ENCODE measurements around the gene GABRR2.

DNA sequence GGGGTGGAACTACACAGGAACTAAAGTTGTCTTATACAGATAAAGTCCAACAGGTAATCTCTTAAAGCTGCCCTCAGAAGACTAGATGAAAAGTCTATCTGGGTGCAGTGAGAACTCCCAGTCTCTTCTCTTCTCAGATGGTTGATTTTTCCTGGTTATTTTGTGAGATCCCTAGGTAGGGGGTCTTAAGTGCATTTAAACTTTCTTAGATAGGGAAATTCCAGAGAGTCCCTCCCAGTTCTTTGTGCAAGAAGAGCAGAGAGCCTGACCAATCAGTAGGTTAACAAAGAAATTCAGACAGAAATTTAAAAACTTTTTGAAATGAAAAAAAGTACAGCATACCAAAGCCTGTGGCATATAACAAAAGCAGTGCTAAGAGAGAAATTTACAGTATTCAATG is 2.0 kb upstream of the GABRR2 start:
- TF ChIP-seq, protein P1, sequence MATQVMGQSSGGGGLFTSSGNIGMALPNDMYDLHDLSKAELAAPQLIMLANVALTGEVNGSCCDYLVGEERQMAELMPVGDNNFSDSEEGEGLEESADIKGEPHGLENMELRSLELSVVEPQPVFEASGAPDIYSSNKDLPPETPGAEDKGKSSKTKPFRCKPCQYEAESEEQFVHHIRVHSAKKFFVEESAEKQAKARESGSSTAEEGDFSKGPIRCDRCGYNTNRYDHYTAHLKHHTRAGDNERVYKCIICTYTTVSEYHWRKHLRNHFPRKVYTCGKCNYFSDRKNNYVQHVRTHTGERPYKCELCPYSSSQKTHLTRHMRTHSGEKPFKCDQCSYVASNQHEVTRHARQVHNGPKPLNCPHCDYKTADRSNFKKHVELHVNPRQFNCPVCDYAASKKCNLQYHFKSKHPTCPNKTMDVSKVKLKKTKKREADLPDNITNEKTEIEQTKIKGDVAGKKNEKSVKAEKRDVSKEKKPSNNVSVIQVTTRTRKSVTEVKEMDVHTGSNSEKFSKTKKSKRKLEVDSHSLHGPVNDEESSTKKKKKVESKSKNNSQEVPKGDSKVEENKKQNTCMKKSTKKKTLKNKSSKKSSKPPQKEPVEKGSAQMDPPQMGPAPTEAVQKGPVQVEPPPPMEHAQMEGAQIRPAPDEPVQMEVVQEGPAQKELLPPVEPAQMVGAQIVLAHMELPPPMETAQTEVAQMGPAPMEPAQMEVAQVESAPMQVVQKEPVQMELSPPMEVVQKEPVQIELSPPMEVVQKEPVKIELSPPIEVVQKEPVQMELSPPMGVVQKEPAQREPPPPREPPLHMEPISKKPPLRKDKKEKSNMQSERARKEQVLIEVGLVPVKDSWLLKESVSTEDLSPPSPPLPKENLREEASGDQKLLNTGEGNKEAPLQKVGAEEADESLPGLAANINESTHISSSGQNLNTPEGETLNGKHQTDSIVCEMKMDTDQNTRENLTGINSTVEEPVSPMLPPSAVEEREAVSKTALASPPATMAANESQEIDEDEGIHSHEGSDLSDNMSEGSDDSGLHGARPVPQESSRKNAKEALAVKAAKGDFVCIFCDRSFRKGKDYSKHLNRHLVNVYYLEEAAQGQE (IDR thresholded peaks at IDR 0.05; ENCODE audit: borderline replicate concordance) = no peak
- TF ChIP-seq, protein P2, sequence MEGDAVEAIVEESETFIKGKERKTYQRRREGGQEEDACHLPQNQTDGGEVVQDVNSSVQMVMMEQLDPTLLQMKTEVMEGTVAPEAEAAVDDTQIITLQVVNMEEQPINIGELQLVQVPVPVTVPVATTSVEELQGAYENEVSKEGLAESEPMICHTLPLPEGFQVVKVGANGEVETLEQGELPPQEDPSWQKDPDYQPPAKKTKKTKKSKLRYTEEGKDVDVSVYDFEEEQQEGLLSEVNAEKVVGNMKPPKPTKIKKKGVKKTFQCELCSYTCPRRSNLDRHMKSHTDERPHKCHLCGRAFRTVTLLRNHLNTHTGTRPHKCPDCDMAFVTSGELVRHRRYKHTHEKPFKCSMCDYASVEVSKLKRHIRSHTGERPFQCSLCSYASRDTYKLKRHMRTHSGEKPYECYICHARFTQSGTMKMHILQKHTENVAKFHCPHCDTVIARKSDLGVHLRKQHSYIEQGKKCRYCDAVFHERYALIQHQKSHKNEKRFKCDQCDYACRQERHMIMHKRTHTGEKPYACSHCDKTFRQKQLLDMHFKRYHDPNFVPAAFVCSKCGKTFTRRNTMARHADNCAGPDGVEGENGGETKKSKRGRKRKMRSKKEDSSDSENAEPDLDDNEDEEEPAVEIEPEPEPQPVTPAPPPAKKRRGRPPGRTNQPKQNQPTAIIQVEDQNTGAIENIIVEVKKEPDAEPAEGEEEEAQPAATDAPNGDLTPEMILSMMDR (IDR thresholded peaks at IDR 0.05; ENCODE audit: poor library complexity, severe bottlenecking) = no peak
- TF ChIP-seq EZH2 (IDR thresholded peaks at IDR 0.05; ENCODE audit: borderline replicate concordance, insufficient read depth, low read length, poor library complexity, severe bottlenecking) = no peak
- TF ChIP-seq TAF1 (IDR thresholded peaks at IDR 0.05; ENCODE audit: low read depth) = no peak
- TF ChIP-seq POLR2AphosphoS5 (IDR thresholded peaks at IDR 0.05) = no peak
- TF ChIP-seq MXI1 (conservative IDR thresholded peaks at IDR 0.05; ENCODE audit: poor library complexity, severe bottlenecking) = no peak
- no peak for TF ChIP-seq RAD21 (conservative IDR thresholded peaks at IDR 0.05)
- TF ChIP-seq EP300 (conservative IDR thresholded peaks at IDR 0.05; ENCODE audit: poor library complexity, severe bottlenecking) = no peak
